Heart left ventricle (tissue), 16 donors: ENCODE results near the gene MYBPH. TPM values are rescaled to one million over a fixed set of nuclear protein-coding genes. Genes with fewer than 3 reads are reported as not detected.

Source experiments
- ATAC-seq, 4 donors: fragments of 200-7000 bp; cut with Tn5 transposase; one replicate each; pipeline ENCODE4 v1.9.1; 2020 to 2022; ENCODE audit warnings: moderate library complexity in 4 of 4, mild to moderate bottlenecking in 3 of 4, moderate number of reproducible peaks in 1 of 4
- DNase-seq, 5 donors: peaks; one replicate each; pipeline ENCODE4 v3.0.0-alpha.2; 2020
- H3K27ac ChIP-seq, 12 donors: fragments of 200-600 bp; sonication (generic) in 4 of 12; one replicate each; pipeline versions ENCODE4 v1.5.0 to v1.8.0; 2016 to 2022; ENCODE audit warnings: mild to moderate bottlenecking in 2 of 12
- H3K27me3 ChIP-seq, 9 donors: fragments of 200-600 bp; sonication (generic) in 2 of 9; one replicate each; pipeline versions ENCODE4 v1.5.1 to v1.8.0; 2016 to 2022; ENCODE audit warnings: mild to moderate bottlenecking in 3 of 9
- H3K36me3 ChIP-seq, 9 donors: fragments of 200-600 bp; sonication (generic) in 2 of 9; one replicate each; pipeline versions ENCODE4 v1.5.0 to v1.8.0; 2018 to 2022; ENCODE audit warnings: mild to moderate bottlenecking in 2 of 9
- H3K4me1 ChIP-seq, 12 donors: fragments of 200-600 bp; sonication (generic) in 4 of 12; one replicate each; pipeline versions ENCODE4 v1.5.0 to v1.8.0; 2016 to 2022; ENCODE audit warnings: mild to moderate bottlenecking in 3 of 12
- H3K4me3 ChIP-seq, 12 donors: fragments of 200-600 bp; sonication (generic) in 4 of 12; one replicate each; pipeline versions ENCODE4 v1.5.0 to v1.8.0; 2017 to 2022; ENCODE audit warnings: mild to moderate bottlenecking in 9 of 12, moderate library complexity in 4 of 12
- H3K9me3 ChIP-seq, 12 donors: fragments of 200-600 bp; sonication (generic) in 4 of 12; one replicate each; pipeline versions ENCODE4 v1.5.0 to v1.8.0; 2016 to 2022; ENCODE audit warnings: mild to moderate bottlenecking in 1 of 12
- POLR2A ChIP-seq, 2 donors: fragments of 450-650 bp; IDR thresholded peaks; one replicate each; pipeline ENCODE4 v1.6.1; 2017; ENCODE audit warnings: antibody characterized with exemption in 2 of 2, mild to moderate bottlenecking in 2 of 2, moderate library complexity in 2 of 2
- WGBS, 4 donors: extraction: QIAGEN DNeasy Blood & Tissue Kit in 2 of 4; methylation state at CpG; one replicate each; pipeline versions ENCODE4 v1.1.5 to v1.1.7; 2013 to 2018; 5-methylcytosine and 5-hydroxymethylcytosine counted together
- intact Hi-C, 10 donors: fragments of 100-400 bp; cut with DNase I; formaldehyde crosslinking; loops; one replicate each; pipeline versions ENCODE4 v1.11.1 to v1.14.2; 2022
- polyA plus RNA-seq, 2 donors: library from polyadenylated mRNA; stranded (reverse); fragments of 200-250 nt; gene quantifications; one replicate each; pipeline ENCODE4 v1.2.3, GENCODE V29; 2013
- total RNA-seq, 9 donors: library from RNA; depleted of rRNA in 2 of 9; stranded (reverse); fragments of >200 nt in 2 of 9; fragmentation: NEBNext Ultra II Directional in 3 of 9; extraction: Animal tissue kit (Norgen Biotek cat#: 25700) in 3 of 9; gene quantifications; one replicate each; pipeline versions ENCODE4 v1.1.0 to v1.2.4, GENCODE V29; 2016 to 2023
- TF ChIP-seq, protein P1 (sequence below), 12 donors: fragments of 200-600 bp; sonication (generic) in 4 of 12; IDR thresholded peaks; one replicate each; pipeline versions ENCODE4 v1.5.0 to v1.8.0; 2018 to 2022; ENCODE audit warnings: antibody characterized with exemption in 12 of 12, mild to moderate bottlenecking in 5 of 12
- donor health status: ischemic (EF 13 %, LVEDD 7.1; RV severe dilation, severe dysfunction).
- donor health status: healthy with polysubstance abuse.
- donor health status: DM: no; HTN: yes; CAD: no.
- donor health status: DM: no; HTN: no; CAD: no.
- donor health status: ischemic (EF 25% LVEDD 6.9; RV normal size, moderate dysfunction).
- donor health status: ischemic (EF 25% LVEDD 5.7; RV mildly dilated, moderate dysfunction).
- donor health status: healthy.
- donor health status: DM: yes; HTN: yes; CAD: no.
- donor health status: ischemic (EF 35%, LVEDD 5.7; RV mildly dilated, moderate dysfunction).
- donor health status: nonischemic (EF 11% LVEDD 7.7; RV severe dilation, severe dysfunction).
- donor health status: DM: yes; HTN: yes; CAD: no.
- donor health status: PGD.
- donor health status: ischemic (EF 29% LVEDD 5.4; RV normal size, mild dysfunction).
- donor health status: nonischemic (EF 23%, LVEDD 6.1; RV moderate dilation, normal function).

The MYBPH gene
- total and polyA plus RNA-seq, 11 donors, result 0.32 TPM; not detected in 10

DNA sequence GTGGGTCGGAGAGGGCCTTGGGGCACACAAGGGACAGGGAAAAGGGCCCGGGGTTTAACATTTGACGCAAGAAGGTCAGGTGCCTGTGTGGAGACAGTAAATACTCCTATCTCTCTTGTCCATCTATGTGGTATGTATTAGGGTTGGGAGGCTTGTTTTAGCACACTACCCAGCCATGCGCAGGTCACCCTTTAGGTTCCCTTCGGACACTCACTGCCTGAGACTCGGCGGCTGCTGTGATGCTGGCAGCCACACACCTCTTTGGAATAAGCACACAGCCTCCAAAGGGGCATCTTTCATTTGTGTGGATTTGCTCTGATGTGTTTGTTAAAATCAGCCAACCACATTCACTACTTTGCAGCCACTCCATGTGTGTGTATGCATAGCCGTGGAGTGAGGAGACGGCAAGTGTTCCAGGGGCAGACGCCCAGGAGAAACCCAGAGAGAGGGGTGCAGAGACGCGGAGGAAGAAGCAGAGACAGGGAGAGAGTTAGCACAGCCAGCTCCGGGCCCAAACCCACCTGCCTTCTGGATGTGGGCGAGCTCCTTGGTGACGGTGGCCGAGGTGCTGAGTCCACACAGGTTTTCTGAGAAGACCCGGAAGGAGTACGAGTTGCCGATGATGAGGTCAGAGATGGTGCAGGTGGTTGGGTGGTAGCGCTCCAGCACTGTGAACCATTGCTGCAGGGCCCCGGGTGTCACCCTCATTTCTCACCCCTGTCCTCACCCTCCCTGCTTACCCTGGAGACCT is 5.7 kb downstream of the MYBPH start:
- H3K27me3 ChIP-seq, result peaks cover 0 to 3% (median 0%) of the 10 kb centered on the region in 9 donors
- H3K27ac ChIP-seq, result no peak overlapping the region
- no peaks in the 10 kb centered on the region for H3K9me3 ChIP-seq
- DNase-seq, result peak in 2 of 5 donors; percentile 11 to 33
- H3K36me3 ChIP-seq, result peaks cover 0 to 5% (median 0%) of the 10 kb centered on the region in 9 donors
- intact Hi-C loops, result loop anchor here in 7 of 10 donors (5.0 kb wide), 4 partner anchors 47 to 133 kb away; no protein-coding TSS in a partner anchor
- no peak overlapping the region for H3K4me3 ChIP-seq
- ATAC-seq, result no peak
- WGBS, 4 donors, result 87 to 92% (median 87%) methylated on average over 21 of the region's 21 CpGs
- no peaks in the 10 kb centered on the region for H3K4me1 ChIP-seq
- TF ChIP-seq, protein P1, sequence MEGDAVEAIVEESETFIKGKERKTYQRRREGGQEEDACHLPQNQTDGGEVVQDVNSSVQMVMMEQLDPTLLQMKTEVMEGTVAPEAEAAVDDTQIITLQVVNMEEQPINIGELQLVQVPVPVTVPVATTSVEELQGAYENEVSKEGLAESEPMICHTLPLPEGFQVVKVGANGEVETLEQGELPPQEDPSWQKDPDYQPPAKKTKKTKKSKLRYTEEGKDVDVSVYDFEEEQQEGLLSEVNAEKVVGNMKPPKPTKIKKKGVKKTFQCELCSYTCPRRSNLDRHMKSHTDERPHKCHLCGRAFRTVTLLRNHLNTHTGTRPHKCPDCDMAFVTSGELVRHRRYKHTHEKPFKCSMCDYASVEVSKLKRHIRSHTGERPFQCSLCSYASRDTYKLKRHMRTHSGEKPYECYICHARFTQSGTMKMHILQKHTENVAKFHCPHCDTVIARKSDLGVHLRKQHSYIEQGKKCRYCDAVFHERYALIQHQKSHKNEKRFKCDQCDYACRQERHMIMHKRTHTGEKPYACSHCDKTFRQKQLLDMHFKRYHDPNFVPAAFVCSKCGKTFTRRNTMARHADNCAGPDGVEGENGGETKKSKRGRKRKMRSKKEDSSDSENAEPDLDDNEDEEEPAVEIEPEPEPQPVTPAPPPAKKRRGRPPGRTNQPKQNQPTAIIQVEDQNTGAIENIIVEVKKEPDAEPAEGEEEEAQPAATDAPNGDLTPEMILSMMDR (IDR thresholded peaks at IDR 0.05), result no peak
- TF ChIP-seq POLR2A (IDR thresholded peaks at IDR 0.05), result no peak

GRCh38 chr1:203168991-203169390 is 6.6 kb downstream of the MYBPH start:
- Histone ChIP-seq H3K27me3 (peaks cover 0 to 3% (median 0%) of the 10 kb centered on the region in 9 donors), H3K4me3 (no peak overlapping the region), H3K9me3 (no peaks in the 10 kb centered on the region), H3K36me3 (peaks cover 0 to 5% (median 0%) of the 10 kb centered on the region in 9 donors), H3K27ac (no peak overlapping the region), H3K4me1 (no peaks in the 10 kb centered on the region)
- no peak for TF ChIP-seq POLR2A (IDR thresholded peaks at IDR 0.05)
- TF ChIP-seq, protein P1 (IDR thresholded peaks at IDR 0.05), result no peak
- intact Hi-C loops, result no loop called here
- WGBS, 4 donors, result 88 to 97% (median 96%) methylated on average over 7 to 9 of the region's 9 CpGs
- DNase-seq, result peak in 1 of 5 donors; percentile 21
- ATAC-seq, result no peak

DNA sequence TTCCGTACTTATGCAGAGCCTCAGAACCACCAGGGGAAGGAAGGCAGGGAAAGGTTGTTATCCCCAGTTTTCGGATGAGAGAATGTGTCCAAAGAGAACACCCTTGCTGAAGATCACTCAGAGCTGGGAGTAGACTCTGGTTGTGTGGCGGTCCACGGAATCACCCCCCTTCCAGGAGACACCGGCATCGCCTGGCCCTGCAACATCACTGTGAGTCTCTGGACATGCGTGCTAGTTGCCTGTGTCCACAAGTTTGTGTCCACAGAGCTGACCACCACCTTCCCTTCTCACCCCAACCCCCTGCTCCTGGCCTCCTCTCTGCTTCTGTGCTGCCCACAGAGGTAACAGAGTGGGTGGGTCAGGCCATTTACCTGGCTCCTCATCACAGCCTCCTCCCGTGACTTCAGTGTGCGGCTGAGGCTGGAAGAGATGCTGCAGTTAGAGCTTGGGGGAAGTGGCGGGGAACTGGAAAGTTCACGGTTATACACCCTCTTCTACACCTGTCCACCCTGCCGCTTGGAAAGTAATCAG is 7.3 kb downstream of the MYBPH start:
- no peaks in the 10 kb centered on the region for H3K4me1 ChIP-seq
- peaks cover 0 to 5% (median 0%) of the 10 kb centered on the region in 9 donors for H3K36me3 ChIP-seq
- no peaks in the 10 kb centered on the region for H3K9me3 ChIP-seq
- no peak overlapping the region for H3K27ac ChIP-seq
- no peak overlapping the region for H3K4me3 ChIP-seq
- 89 to 96% (median 93%) methylated on average over 9 to 12 of the region's 12 CpGs for WGBS, 4 donors
- DNase-seq, result peak in 1 of 5 donors; percentile 20
- TF ChIP-seq, protein P1 (IDR thresholded peaks at IDR 0.05), result no peak
- no peak for TF ChIP-seq POLR2A (IDR thresholded peaks at IDR 0.05)
- no peak for ATAC-seq
- H3K27me3 ChIP-seq, result peaks cover 0 to 3% (median 0%) of the 10 kb centered on the region in 9 donors
- intact Hi-C loops, result no loop called here

GRCh38 chr1:203167913-203168200 is 7.8 kb downstream of the MYBPH start:
- intact Hi-C loops, result no loop called here
- TF ChIP-seq, protein P1 (IDR thresholded peaks at IDR 0.05), result no peak
- TF ChIP-seq POLR2A (IDR thresholded peaks at IDR 0.05), result no peak
- H3K9me3 ChIP-seq, result no peaks in the 10 kb centered on the region
- 71 to 95% (median 93%) methylated on average over 1 to 5 of the region's 5 CpGs for WGBS, 4 donors
- H3K27ac ChIP-seq, result no peak overlapping the region
- H3K27me3 ChIP-seq, result peaks cover 0 to 3% (median 0%) of the 10 kb centered on the region in 9 donors
- no peak overlapping the region for H3K4me3 ChIP-seq
- ATAC-seq (no peak), DNase-seq (peak in 1 of 5 donors; percentile 33)
- no peaks in the 10 kb centered on the region for H3K4me1 ChIP-seq
- peaks cover 0 to 5% (median 0%) of the 10 kb centered on the region in 9 donors for H3K36me3 ChIP-seq
